ENCODE results near the gene ZBTB3. TPM values are rescaled to one million over a fixed set of nuclear protein-coding genes. Genes with fewer than 3 reads are reported as not detected.

Gene ZBTB3
- total and polyA plus RNA-seq, 2 of the 13 experiments (the other 11 are each of a cell fraction or from before 2014, with no cell fraction given), result 3.4 to 5.2 TPM

GRCh38 chr11:62728171-62728988, 25.6 kb downstream of the ZBTB3 start, which contains the start of gene TTC9C (continued):
- TF ChIP-seq RAD51 (IDR thresholded peaks at IDR 0.05; ENCODE audit: borderline replicate concordance), result no peak
- no peak for TF ChIP-seq KDM4B (CRISPR knock-in tag; IDR thresholded peaks at IDR 0.05)
- peak; percentile 77 for TF ChIP-seq PHF8 (CRISPR knock-in tag; IDR thresholded peaks at IDR 0.05)
- no peak for TF ChIP-seq ZNF678 (CRISPR knock-in tag; IDR thresholded peaks at IDR 0.05)
- no peak for TF ChIP-seq TOPORS (CRISPR knock-in tag; IDR thresholded peaks at IDR 0.05)
- no peak for TF ChIP-seq NFKBIZ (CRISPR knock-in tag; IDR thresholded peaks at IDR 0.05)
- no peak for TF ChIP-seq ZNF263 (CRISPR knock-in tag; IDR thresholded peaks at IDR 0.05)
- TF ChIP-seq TAF1 (CRISPR knock-in tag; IDR thresholded peaks at IDR 0.05), result peak; percentile 34; the same call in 1 of the 2 replicates
- no peak for TF ChIP-seq MTF1 (CRISPR knock-in tag; IDR thresholded peaks at IDR 0.05)
- TF ChIP-seq ZFP36L1 (CRISPR knock-in tag; IDR thresholded peaks at IDR 0.05), result no peak
- TF ChIP-seq, protein P1, sequence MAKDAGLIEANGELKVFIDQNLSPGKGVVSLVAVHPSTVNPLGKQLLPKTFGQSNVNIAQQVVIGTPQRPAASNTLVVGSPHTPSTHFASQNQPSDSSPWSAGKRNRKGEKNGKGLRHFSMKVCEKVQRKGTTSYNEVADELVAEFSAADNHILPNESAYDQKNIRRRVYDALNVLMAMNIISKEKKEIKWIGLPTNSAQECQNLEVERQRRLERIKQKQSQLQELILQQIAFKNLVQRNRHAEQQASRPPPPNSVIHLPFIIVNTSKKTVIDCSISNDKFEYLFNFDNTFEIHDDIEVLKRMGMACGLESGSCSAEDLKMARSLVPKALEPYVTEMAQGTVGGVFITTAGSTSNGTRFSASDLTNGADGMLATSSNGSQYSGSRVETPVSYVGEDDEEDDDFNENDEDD (CRISPR knock-in tag; IDR thresholded peaks at IDR 0.05; ENCODE audit: borderline replicate concordance), result no peak; the same call in 1 of the 2 replicates
- TF ChIP-seq, protein P2, sequence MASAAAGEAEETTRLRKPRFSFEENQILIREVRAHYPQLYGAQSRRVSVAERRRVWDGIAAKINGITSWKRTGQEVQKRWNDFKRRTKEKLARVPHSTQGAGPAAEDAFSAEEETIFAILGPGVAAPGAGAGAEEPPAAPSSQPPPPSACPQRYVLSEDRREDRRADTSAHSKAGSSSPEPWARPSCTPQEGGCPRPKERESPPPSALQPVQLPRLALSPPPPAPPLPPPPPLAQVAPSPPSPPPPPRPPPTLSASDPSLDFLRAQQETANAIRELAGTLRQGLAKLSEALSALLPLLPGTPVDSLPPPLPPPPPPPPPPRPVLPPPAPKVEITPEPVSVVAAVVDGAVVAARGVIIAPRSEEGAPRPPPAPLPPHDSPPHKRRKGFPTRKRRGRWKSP (CRISPR knock-in tag; IDR thresholded peaks at IDR 0.05), result no peak; the same call in 1 of the 2 replicates
- no peak for TF ChIP-seq FOXO1 (CRISPR knock-in tag; IDR thresholded peaks at IDR 0.05)
- TF ChIP-seq, protein P3, sequence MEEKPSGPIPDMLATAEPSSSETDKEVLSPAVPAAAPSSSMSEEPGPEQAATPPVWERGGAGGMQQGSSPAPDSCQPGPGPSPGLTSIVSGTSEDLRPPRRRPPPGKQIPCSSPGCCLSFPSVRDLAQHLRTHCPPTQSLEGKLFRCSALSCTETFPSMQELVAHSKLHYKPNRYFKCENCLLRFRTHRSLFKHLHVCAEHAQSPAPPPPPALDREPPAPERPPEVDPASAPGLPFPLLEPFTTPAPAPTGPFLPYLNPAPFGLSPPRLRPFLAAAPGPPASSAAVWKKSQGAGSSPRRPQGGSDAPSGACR (CRISPR knock-in tag; IDR thresholded peaks at IDR 0.05), result no peak
- TF ChIP-seq ZNF138 (CRISPR knock-in tag; IDR thresholded peaks at IDR 0.05; ENCODE audit: low read depth), result no peak
- TF ChIP-seq ZNF274 (CRISPR knock-in tag; IDR thresholded peaks at IDR 0.05), result no peak
- no peak for TF ChIP-seq HNRNPLL (IDR thresholded peaks at IDR 0.05; ENCODE audit: low read depth, low read length, poor library complexity, severe bottlenecking)
- TF ChIP-seq ZFP37 (CRISPR knock-in tag; IDR thresholded peaks at IDR 0.05; ENCODE audit: borderline replicate concordance), result no peak
- no peak for TF ChIP-seq BCL3 (CRISPR knock-in tag; IDR thresholded peaks at IDR 0.05)
- TF ChIP-seq POLR2A (IDR thresholded peaks at IDR 0.05; ENCODE audit: insufficient read depth in 1 of 2, low read depth in 2 of 2, low read length in 2 of 2), result peak; percentile 63 to 64
- no peak for TF ChIP-seq ZNF24 (IDR thresholded peaks at IDR 0.05)
- TF ChIP-seq ZNF737 (CRISPR knock-in tag; IDR thresholded peaks at IDR 0.05; ENCODE audit: borderline replicate concordance), result no peak
- TF ChIP-seq ZNF850 (CRISPR knock-in tag; conservative IDR thresholded peaks at IDR 0.05), result no peak
- TF ChIP-seq ZNF264 (CRISPR knock-in tag; IDR thresholded peaks at IDR 0.05), result peak; percentile 51; the same call in 1 of the 2 replicates
- 0 out of 2 replicates have a peak, but pooled peaks have one; percentile 52 for TF ChIP-seq XBP1 (CRISPR knock-in tag; IDR thresholded peaks at IDR 0.05)
- no peak for TF ChIP-seq MBNL3 (CRISPR knock-in tag; conservative IDR thresholded peaks at IDR 0.05)
- TF ChIP-seq SETDB1 (CRISPR knock-in tag; IDR thresholded peaks at IDR 0.05; ENCODE audit: borderline replicate concordance), result no peak
- TF ChIP-seq KMT2B (CRISPR knock-in tag; IDR thresholded peaks at IDR 0.05), result no peak
- no peak for TF ChIP-seq HNF4A (CRISPR knock-in tag; IDR thresholded peaks at IDR 0.05)
- TF ChIP-seq ZNF256 (CRISPR knock-in tag; conservative IDR thresholded peaks at IDR 0.05), result 0 out of 2 replicates have a peak, but pooled peaks have one; percentile 60
